Suprapubic skin (tissue), 3 donors: ENCODE measurements around the gene ZNF526.

Experiments used
- CTCF ChIP-seq, 2 donors: fragments of 200-600 bp in 1 of 2; fragments of 450-650 bp in 1 of 2; sonication (generic) in 1 of 2; IDR thresholded peaks; one replicate each; pipeline ENCODE4 v1.5.1; 2016 to 2019; ENCODE audit warnings: antibody characterized with exemption in 2 of 2, mild to moderate bottlenecking in 1 of 2, moderate library complexity in 1 of 2
- EP300 ChIP-seq: sonication (generic); formaldehyde crosslinking; IDR thresholded peaks from one replicate; pipeline ENCODE4 v1.6.1; 2017; ENCODE audit warnings: antibody characterized with exemption
- POLR2A ChIP-seq, 2 donors: fragments of 450-650 bp; IDR thresholded peaks; one replicate each; pipeline ENCODE4 v1.6.1; 2017; ENCODE audit warnings: antibody characterized with exemption in 2 of 2, mild to moderate bottlenecking in 2 of 2, moderate library complexity in 2 of 2

DNA sequence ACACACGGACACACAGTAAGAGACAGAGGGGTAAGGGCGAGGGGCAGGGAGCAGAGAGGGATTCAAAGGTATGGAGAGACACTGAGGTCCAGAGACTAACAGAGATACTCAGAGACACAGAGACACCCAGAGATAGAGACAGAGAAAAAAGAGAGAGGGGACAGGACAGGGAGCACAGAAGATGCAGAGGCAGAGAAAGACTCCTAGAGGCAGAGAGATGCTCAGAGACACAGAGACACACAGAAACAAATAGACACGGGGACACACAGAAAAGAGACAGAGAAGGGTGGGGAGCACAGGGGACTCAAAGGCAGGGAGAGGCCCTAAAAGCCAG is 42.5 kb upstream of the ZNF526 start:
- TF ChIP-seq CTCF (IDR thresholded peaks at IDR 0.05) (no peak), POLR2A (IDR thresholded peaks at IDR 0.05) (no peak), EP300 (no peak)
